HepG2 (cell line): ENCODE results near the gene ZNF225.

ENCODE experiments used
- ATF5 ChIP-seq: sonication (generic); formaldehyde crosslinking; IDR thresholded peaks from 2 replicates; pipeline ENCODE4 v1.4.0; 2020; ENCODE audit warnings: mild to moderate bottlenecking, low read depth, missing genetic modification reagents
- CCAR2 ChIP-seq: fragments of 200-400 bp; formaldehyde crosslinking; optimal IDR thresholded peaks from 2 replicates; pipeline ENCODE3; 2018; ENCODE audit warnings: low read depth, mild to moderate bottlenecking, low read length, moderate library complexity
- GATAD2A ChIP-seq: IDR thresholded peaks from 2 replicates; pipeline ENCODE4 v1.6.1; 2016
- MYNN ChIP-seq: sonication (generic); formaldehyde crosslinking; IDR thresholded peaks from 2 replicates; pipeline ENCODE4 v1.4.0; 2020; ENCODE audit warnings: mild to moderate bottlenecking, low read depth, missing genetic modification reagents
- POLR2A ChIP-seq, 2 experiments: IDR thresholded peaks; 2 replicates each; pipeline ENCODE4 v1.6.1; 2011; ENCODE audit warnings: low read depth in 2 of 2, low read length in 2 of 2, mild to moderate bottlenecking in 1 of 2, moderate library complexity in 1 of 2; ENCODE audit not compliant: insufficient read depth in 1 of 2
- SIN3A ChIP-seq: IDR thresholded peaks from 2 replicates; pipeline ENCODE4 v1.6.1; 2011; ENCODE audit warnings: low read depth, mild to moderate bottlenecking, control low read depth, low read length, borderline replicate concordance
- TOPORS ChIP-seq: sonication (generic); formaldehyde crosslinking; IDR thresholded peaks from 2 replicates; pipeline ENCODE4 v1.8.0; 2023; ENCODE audit warnings: mild to moderate bottlenecking, missing genetic modification reagents
- ZFP62 ChIP-seq: sonication (generic); formaldehyde crosslinking; IDR thresholded peaks from 2 replicates; pipeline ENCODE4 v1.4.0; 2020; ENCODE audit warnings: missing genetic modification reagents
- ZNF562 ChIP-seq: sonication (generic); formaldehyde crosslinking; IDR thresholded peaks from 2 replicates; pipeline ENCODE4 v1.8.0; 2022; ENCODE audit warnings: missing genetic modification reagents, borderline replicate concordance

- TF ChIP-seq SIN3A (no peak), POLR2A (IDR thresholded peaks at IDR 0.05; ENCODE audit: insufficient read depth in 1 of 2, low read depth in 2 of 2, low read length in 2 of 2) (no peak), ZNF562 (CRISPR knock-in tag) (no peak), TOPORS (CRISPR knock-in tag) (no peak), CCAR2 (no peak), MYNN (CRISPR knock-in tag) (no peak), GATAD2A (CRISPR knock-in tag) (no peak), ZFP62 (CRISPR knock-in tag) (no peak), ATF5 (CRISPR knock-in tag) (no peak)
Measured at GRCh38 chr19:44142059-44142433, 28.8 kb downstream of the ZNF225 start.
